Peyer's patch (tissue), 4 donors: ENCODE measurements around the gene RASAL2. TPM values are rescaled to one million over a fixed set of nuclear protein-coding genes. Genes with fewer than 3 reads are reported as not detected.

Experiments used
- DNase-seq, 3 donors: peaks; one replicate each; pipeline ENCODE4 v3.0.0-alpha.2; 2017 to 2019
- H3K27ac ChIP-seq, 4 donors: fragments of 200-600 bp; sonication (generic); one replicate each; pipeline ENCODE4 v1.5.1; 2016 to 2019
- H3K27me3 ChIP-seq, 2 donors: fragments of 200-600 bp; sonication (generic); one replicate each; pipeline ENCODE4 v1.5.1; 2019
- H3K36me3 ChIP-seq, 3 donors: fragments of 200-600 bp; sonication (generic); one replicate each; pipeline ENCODE4 v1.5.1; 2016 to 2019
- H3K4me1 ChIP-seq, 4 donors: fragments of 200-600 bp; sonication (generic); one replicate each; pipeline ENCODE4 v1.5.1; 2016 to 2019
- H3K4me3 ChIP-seq, 4 donors: fragments of 200-600 bp; sonication (generic); 1 replicate in 3 of 4; 2 replicates in 1 of 4; pipeline ENCODE4 v1.5.1; 2016 to 2019; ENCODE audit warnings: mild to moderate bottlenecking in 1 of 4
- H3K9me3 ChIP-seq, 4 donors: fragments of 200-600 bp; sonication (generic); one replicate each; pipeline ENCODE4 v1.5.1; 2016 to 2019; ENCODE audit warnings: mild to moderate bottlenecking in 1 of 4
- CTCF ChIP-seq, 6 experiments: fragments of 450-650 bp in 4 of 6; fragments of 200-600 bp in 2 of 6; sonication (generic) in 1 of 6; IDR thresholded peaks; one replicate each; pipeline ENCODE4 v1.5.1; 2017 to 2019; ENCODE audit warnings: antibody characterized with exemption in 6 of 6, mild to moderate bottlenecking in 3 of 6, moderate library complexity in 1 of 6
- POLR2A ChIP-seq, 2 donors: fragments of 450-650 bp; IDR thresholded peaks; one replicate each; pipeline ENCODE4 v1.5.1; 2017; ENCODE audit warnings: antibody characterized with exemption in 2 of 2, mild to moderate bottlenecking in 2 of 2, moderate library complexity in 2 of 2
- total RNA-seq, 4 donors: library from RNA; depleted of rRNA; stranded (reverse); fragments of >200 nt; gene quantifications; one replicate each; pipeline ENCODE4 v1.1.0, GENCODE V29; 2016

Gene RASAL2
- total RNA-seq, 4 donors from 2014 or later: 10.2 to 35.5 (median 20.0) TPM

- no peaks in the 10 kb centered on the region for H3K36me3 ChIP-seq
- no peak for DNase-seq
- no peak overlapping the region for H3K27ac ChIP-seq
- no peaks in the 10 kb centered on the region for H3K9me3 ChIP-seq
- H3K4me1 ChIP-seq: no peaks in the 10 kb centered on the region
- no peak overlapping the region for H3K4me3 ChIP-seq
- TF ChIP-seq CTCF (IDR thresholded peaks at IDR 0.05) (no peak), POLR2A (IDR thresholded peaks at IDR 0.05) (no peak)
- H3K27me3 ChIP-seq: no peaks in the 10 kb centered on the region
These were observed 138.2 kb downstream of the RASAL2 start for GRCh38 chr1:178232108-178232507.

GRCh38 chr1:178232949-178233348, 139.0 kb downstream of the RASAL2 start:
- H3K9me3 ChIP-seq: no peaks in the 10 kb centered on the region

GRCh38 chr1:178237121-178237520, 143.2 kb downstream of the RASAL2 start:
- DNase-seq: no peak
- Histone ChIP-seq H3K36me3 (no peaks in the 10 kb centered on the region), H3K4me1 (no peaks in the 10 kb centered on the region), H3K9me3 (no peaks in the 10 kb centered on the region), H3K27ac (no peak overlapping the region), H3K27me3 (no peaks in the 10 kb centered on the region), H3K4me3 (no peak overlapping the region)
- TF ChIP-seq CTCF (IDR thresholded peaks at IDR 0.05) (no peak), POLR2A (IDR thresholded peaks at IDR 0.05) (no peak)

More at GRCh38 chr1:178232949-178233348, 139.0 kb downstream of the RASAL2 start:
- Histone ChIP-seq H3K27ac (no peak overlapping the region), H3K4me1 (no peaks in the 10 kb centered on the region), H3K4me3 (no peak overlapping the region), H3K36me3 (no peaks in the 10 kb centered on the region), H3K27me3 (no peaks in the 10 kb centered on the region)
- TF ChIP-seq CTCF (IDR thresholded peaks at IDR 0.05): no peak
- no peak for TF ChIP-seq POLR2A (IDR thresholded peaks at IDR 0.05)
- no peak for DNase-seq

GRCh38 chr1:178238722-178239510, 145.0 kb downstream of the RASAL2 start:
- no peak overlapping the region for H3K27ac ChIP-seq
- no peaks in the 10 kb centered on the region for H3K9me3 ChIP-seq
- no peak overlapping the region for H3K4me3 ChIP-seq
- TF ChIP-seq CTCF (IDR thresholded peaks at IDR 0.05) (no peak), POLR2A (IDR thresholded peaks at IDR 0.05) (no peak)
- no peak for DNase-seq
- no peaks in the 10 kb centered on the region for H3K4me1 ChIP-seq
- no peaks in the 10 kb centered on the region for H3K27me3 ChIP-seq
- no peaks in the 10 kb centered on the region for H3K36me3 ChIP-seq

- DNase-seq: no peak
These were observed 147.2 kb downstream of the RASAL2 start for GRCh38 chr1:178241057-178241456.

More at GRCh38 chr1:178241057-178241456, 147.2 kb downstream of the RASAL2 start:
- Histone ChIP-seq H3K4me3 (no peak overlapping the region), H3K27ac (no peak overlapping the region), H3K36me3 (no peaks in the 10 kb centered on the region), H3K4me1 (no peaks in the 10 kb centered on the region), H3K9me3 (no peaks in the 10 kb centered on the region), H3K27me3 (no peaks in the 10 kb centered on the region)
- TF ChIP-seq POLR2A (IDR thresholded peaks at IDR 0.05) (no peak), CTCF (IDR thresholded peaks at IDR 0.05) (no peak)
